ENCODE results near the gene PSAP.

- no peak for TF ChIP-seq CTCF (IDR thresholded peaks at IDR 0.05)
- no peak for TF ChIP-seq POLR2A (IDR thresholded peaks at IDR 0.05)
- no peak for TF ChIP-seq EP300 (IDR thresholded peaks at IDR 0.05)
These were observed 47.0 kb downstream of the PSAP start for GRCh38 chr10:71804077-71804476.
